Measurements from ENCODE around the gene HOMER3. TPM values are rescaled to one million over a fixed set of nuclear protein-coding genes. Genes with fewer than 3 reads are reported as not detected.

HOMER3 gene
- total and polyA plus RNA-seq, 9 of the 15 experiments (the other 6 are each of a cell fraction or from before 2014, with no cell fraction given), result 1.3 to 5.1 (median 3.7) TPM; not detected in 2

DNA sequence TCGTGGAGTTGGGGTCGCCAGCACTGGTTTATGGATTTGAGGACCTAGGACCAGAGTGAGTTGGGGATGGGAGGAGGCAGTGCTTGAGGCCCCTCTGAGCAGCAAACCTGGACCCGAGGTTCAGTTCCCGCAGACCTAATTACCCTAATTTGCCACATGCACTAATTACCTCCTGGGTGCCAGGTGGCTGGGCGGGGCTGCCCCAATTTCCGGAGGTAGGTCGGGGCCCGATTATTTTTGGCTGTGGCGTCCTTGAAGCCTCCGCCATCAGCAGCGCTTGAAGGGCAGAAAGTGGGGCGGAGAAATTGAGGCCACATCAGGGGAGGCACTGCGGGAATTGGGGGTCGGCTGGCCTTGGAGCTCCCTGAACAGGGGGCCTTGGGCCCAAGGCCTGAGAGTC is 5.9 kb upstream of the HOMER3 start:
- H2AFZ ChIP-seq (ENCODE audit: low read depth, low read length), result no peak overlapping the region
- peaks cover 0 to 8% of the 10 kb centered on the region in 2 experiments; a peak in 2 of 5 replicates for H3K4me1 ChIP-seq (replicated peaks in 1 of 2; ENCODE audit: control insufficient read depth in 2 of 2, insufficient read depth in 2 of 2, low read length in 2 of 2)
- H3K9me1 ChIP-seq (ENCODE audit: control insufficient read depth, insufficient read depth, low read length), result no peaks in the 10 kb centered on the region
- TF ChIP-seq ARID3B (CRISPR knock-in tag; IDR thresholded peaks at IDR 0.05; ENCODE audit: borderline replicate concordance) (no peak), ZNF830 (CRISPR knock-in tag; IDR thresholded peaks at IDR 0.05) (no peak), NKRF (IDR thresholded peaks at IDR 0.05; ENCODE audit: borderline replicate concordance) (no peak), NCOR1 (IDR thresholded peaks at IDR 0.05) (no peak), ATF1 (CRISPR knock-in tag; IDR thresholded peaks at IDR 0.05) (no peak), ATF1 (tag; IDR thresholded peaks at IDR 0.05) (no peak), FOXJ2 (tag; IDR thresholded peaks at IDR 0.05) (no peak), KDM5B (IDR thresholded peaks at IDR 0.05; ENCODE audit: insufficient replicate concordance, low read depth, low read length) (no peak), ETV1 (tag; conservative IDR thresholded peaks at IDR 0.05; ENCODE audit: low read depth) (no peak), ZNF140 (CRISPR knock-in tag; IDR thresholded peaks at IDR 0.05) (no peak), ZNF124 (CRISPR knock-in tag; IDR thresholded peaks at IDR 0.05) (no peak), DIDO1 (tag; IDR thresholded peaks at IDR 0.05; ENCODE audit: low read depth) (no peak), TCF7L2 (IDR thresholded peaks at IDR 0.05; ENCODE audit: low read depth, low read length) (no peak), ZNF431 (CRISPR knock-in tag; IDR thresholded peaks at IDR 0.05) (no peak), TEAD4 (IDR thresholded peaks at IDR 0.05; ENCODE audit: low read length) (no peak), TEAD4 (CRISPR knock-in tag; IDR thresholded peaks at IDR 0.05; ENCODE audit: borderline replicate concordance) (no peak), BHLHE40 (IDR thresholded peaks at IDR 0.05; ENCODE audit: low read length) (no peak)
- H3K27me3 ChIP-seq (ENCODE audit: control insufficient read depth in 2 of 2, insufficient read depth in 2 of 2, low read length in 2 of 2), result peaks cover 0 to 20% of the 10 kb centered on the region in 2 experiments; a peak in 1 of 5 replicates
- DNase-seq (ENCODE audit: extremely low read depth in 1 of 4, low spot score in 3 of 4), result no peak
- no peaks in the 10 kb centered on the region for H3K36me3 ChIP-seq (ENCODE audit: control insufficient read depth, insufficient read depth, low read length)
- POLR2A ChIA-PET, result interaction anchor here (0.5 kb wide), 1 partner anchor 38 kb away, joined by 3 read pairs; no protein-coding TSS in a partner anchor
- no peaks in the 10 kb centered on the region; the same call in none of the 2 replicates for H4K20me1 ChIP-seq (replicated peaks; ENCODE audit: control insufficient read depth, insufficient read depth, low read length)
- no peak for FAIRE-seq
- H3K4me2 ChIP-seq (ENCODE audit: insufficient read depth, low read length), result no peak overlapping the region
- WGBS (ENCODE audit: insufficient coverage, low coverage, missing lambda C conversion rate), result 21% methylated on average over 14 of the region's 14 CpGs
- no peak overlapping the region for H3K4me3 ChIP-seq
- H3K27ac ChIP-seq (ENCODE audit: extremely low read depth, low read depth, low read length), result no peak overlapping the region
- in situ Hi-C loops (cut with MboI), result no loop called here
- no peak for ATAC-seq
- no peaks in the 10 kb centered on the region for H3K79me2 ChIP-seq (ENCODE audit: control insufficient read depth, insufficient read depth, low read length)
- CTCF ChIA-PET (ENCODE audit: low intra/inter-chr PET ratio), result no interaction called here
- intact Hi-C loops (cut with micrococcal nuclease), result no loop called here
- BruUV-seq (replicated peaks), result no TSS peak
- H3K9me3 ChIP-seq (replicated peaks; ENCODE audit: control insufficient read depth, insufficient read depth, low read depth, low read length), result no peaks in the 10 kb centered on the region
- peak overlapping the region in 1 of 2 experiments; percentile 35; a peak in 2 of 4 replicates for H3K9ac ChIP-seq (ENCODE audit: insufficient read depth in 1 of 2, low read depth in 2 of 2, low read length in 2 of 2)
